ENCODE data around the gene RAB30. TPM values are rescaled to one million over a fixed set of nuclear protein-coding genes. Genes with fewer than 3 reads are reported as not detected.
"Not testable (repeated sequence)": the region's sequence is repeated elsewhere in the genome, so short reads cannot be mapped to it uniquely, and the experiment has no call there.

The RAB30 gene
- total RNA-seq, 1 donor from 2014 or later, result 8.8 TPM

GRCh38 chr11:83012168-83013067 lies 59.3 kb downstream of the RAB30 start:
- DNase-seq (ENCODE audit: low spot score) (no peak), ATAC-seq (no peak)

DNA sequence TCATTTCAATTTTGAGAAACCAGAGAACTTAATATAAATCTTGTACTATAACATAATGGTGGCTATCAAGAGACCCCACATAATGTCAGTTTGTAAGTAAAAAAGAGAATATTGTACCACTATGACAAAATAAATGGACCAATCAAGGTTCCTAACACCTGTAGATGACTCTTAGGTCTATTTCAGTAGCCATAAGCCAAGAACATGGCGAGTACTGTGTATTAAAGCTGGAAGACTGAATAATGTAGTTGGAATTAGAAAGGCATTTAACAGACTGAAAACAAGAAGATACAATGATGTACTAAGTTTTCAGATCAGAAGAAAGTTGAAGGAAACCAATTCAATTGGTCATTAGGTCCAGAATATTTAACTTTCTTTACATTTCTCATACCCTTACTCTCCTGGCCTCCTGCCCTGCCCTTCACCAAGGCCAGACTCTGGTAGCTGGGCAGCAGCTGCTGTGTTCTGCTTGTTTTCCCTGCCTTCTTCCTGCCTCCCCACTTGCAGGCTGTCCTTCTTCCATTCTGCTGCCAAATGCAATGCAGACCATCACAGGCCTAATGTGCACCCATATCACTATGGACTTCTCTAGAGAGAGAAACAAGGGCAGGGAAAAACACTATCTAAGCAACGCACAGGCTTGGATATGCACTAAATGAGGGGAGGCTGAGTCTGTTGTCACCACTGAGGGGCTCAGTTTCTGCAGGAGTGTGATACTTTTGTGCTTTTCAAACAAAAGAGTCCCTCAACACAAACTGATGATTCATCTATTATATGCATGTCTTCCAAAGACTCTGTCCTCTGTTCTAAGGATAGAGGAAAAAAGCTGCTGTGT lies 60.1 kb downstream of the RAB30 start:
- ATAC-seq, result no peak

DNA sequence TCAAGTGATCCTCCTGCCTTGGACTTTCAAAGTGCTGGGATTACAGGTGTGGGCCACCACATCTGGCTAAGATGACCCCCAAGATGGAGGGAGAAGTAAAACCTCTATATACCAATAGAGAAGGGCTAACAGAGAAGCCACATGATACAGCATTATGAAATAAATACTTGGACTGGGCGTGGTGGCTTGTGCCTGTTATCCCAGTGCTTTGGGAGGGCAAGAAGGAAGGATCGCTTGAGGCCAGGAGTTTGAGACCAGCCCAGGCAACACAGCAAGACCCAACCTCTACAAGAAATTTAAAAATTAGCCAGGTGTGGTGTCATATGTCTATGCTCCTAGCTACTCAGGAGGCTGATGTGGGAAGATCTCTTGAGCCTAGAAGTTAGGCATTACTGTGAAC lies 61.7 kb downstream of the RAB30 start:
- no peak for DNase-seq (ENCODE audit: low spot score)

More for the DNA sequence above, 60.1 kb downstream of the RAB30 start:
- no peak for DNase-seq (ENCODE audit: low spot score)

DNA sequence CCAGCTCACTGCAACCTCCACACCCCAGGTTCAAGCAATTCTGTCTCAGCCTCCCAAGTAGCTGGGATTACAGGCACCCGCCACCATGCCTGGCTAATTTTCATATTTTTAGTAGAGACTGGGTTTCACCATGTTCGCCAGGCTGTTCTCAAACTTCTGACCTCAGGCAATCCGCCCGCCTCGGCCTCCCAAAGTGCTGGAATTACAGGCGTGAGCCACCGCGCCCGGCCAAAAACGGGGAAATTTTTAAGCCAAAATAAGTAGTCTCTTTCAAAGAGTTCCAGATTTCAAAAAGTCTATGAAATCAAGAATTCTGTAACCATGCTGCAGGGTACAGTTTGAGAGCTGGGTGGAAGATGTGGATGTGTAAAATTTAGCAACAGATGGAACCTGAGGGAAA lies 62.6 kb downstream of the RAB30 start:
- DNase-seq (ENCODE audit: low spot score); ATAC-seq: not testable (repeated sequence)

More for the DNA sequence above, 61.7 kb downstream of the RAB30 start:
- ATAC-seq, result no peak

DNA sequence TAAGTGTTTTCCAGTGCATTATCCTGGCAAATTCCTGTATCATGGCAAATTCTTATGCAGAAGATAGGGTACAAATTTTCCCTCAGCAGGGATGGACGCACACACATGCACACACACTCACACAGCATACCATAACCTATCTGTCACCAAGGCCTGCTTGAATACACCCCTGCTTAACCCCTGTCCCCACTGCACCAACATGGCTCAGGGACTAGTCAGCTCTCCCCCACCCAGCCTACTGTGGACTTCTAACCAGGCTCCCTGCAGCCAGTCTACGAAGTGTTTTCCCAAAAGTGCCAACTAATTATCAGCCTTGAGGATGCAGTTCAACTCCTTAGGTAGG lies 63.1 kb downstream of the RAB30 start:
- DNase-seq (ENCODE audit: low spot score), result no peak
- no peak for ATAC-seq

DNA sequence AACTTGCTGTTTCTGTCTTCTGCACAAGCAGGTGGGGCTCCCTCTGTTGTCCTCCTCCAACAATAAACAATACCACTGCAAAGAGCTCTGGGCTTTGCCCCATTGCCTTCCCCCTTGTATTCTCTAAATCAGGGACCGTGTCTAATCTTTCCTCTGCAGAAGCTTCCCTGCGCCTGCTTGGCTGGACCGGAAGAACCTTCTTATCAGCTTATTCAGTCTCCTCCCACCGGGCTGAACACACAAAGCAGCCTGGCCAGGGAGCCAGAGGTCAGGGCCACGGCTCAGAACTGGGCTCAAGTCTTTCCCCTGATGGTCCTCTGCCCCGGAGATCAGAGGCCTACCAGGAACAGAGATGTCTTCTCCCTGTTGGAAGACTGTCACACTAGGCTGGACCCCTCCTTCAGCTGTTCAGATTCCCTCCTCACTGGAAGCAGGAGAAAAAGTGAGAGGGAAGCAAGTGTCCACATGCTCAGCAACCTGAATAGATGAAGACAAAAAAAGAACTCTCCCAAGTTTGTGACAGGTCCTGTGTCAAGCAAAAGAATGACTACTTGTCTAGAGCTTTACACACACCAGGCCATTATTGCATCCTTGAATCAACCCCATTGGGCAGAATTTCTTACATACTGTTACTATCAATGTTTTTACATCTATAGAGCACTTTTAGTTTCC lies 63.7 kb downstream of the RAB30 start:
- ATAC-seq (peak; percentile 94), DNase-seq (ENCODE audit: low spot score) (peak; percentile 79)

DNA sequence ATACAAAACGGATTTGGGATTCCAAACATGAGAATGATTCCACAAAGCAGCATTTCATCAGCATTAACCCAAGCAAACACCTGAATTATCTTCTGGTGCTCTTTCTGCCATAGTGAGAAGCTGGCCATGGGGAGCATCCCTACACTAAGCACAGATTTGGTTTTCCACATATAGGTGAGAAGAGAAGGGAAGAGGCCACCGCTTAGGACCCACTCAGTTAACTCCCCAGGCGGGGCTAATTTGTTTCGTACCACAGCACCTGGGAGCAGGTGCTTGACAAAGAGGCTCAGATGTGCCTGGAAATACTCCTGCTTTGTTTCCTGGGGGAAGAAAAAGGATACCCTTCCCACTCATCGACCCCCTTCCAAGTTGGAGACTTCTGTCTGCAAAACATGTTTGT lies 64.2 kb downstream of the RAB30 start:
- no peak for DNase-seq (ENCODE audit: low spot score)
- ATAC-seq, result peak; percentile 6

DNA sequence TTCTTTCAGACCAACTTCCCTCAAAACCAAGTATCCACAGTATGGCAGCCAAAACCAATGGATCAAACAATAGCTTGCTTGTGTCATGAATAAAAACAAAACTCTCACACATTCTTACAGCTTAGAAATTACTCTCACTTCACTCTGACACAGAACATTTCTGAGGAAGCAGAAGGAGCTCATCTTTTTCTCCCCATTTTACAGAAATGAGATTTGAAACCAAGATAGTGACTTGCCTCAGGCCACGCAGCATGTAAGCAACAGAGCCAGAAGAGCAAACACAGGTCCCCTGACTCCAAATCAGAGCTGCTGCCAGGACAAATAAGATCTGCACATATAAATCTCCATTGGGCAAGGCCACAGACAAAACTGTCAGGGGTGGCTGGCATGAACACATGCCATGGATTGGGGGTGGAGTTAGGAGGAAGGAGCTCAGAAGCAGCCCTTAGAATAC lies 64.8 kb downstream of the RAB30 start:
- DNase-seq (ENCODE audit: low spot score) (peak; percentile 60), ATAC-seq (peak; percentile 79)

GRCh38 chr11:83004746-83005556 lies 66.7 kb downstream of the RAB30 start:
- DNase-seq (ENCODE audit: low spot score), result no peak

DNA sequence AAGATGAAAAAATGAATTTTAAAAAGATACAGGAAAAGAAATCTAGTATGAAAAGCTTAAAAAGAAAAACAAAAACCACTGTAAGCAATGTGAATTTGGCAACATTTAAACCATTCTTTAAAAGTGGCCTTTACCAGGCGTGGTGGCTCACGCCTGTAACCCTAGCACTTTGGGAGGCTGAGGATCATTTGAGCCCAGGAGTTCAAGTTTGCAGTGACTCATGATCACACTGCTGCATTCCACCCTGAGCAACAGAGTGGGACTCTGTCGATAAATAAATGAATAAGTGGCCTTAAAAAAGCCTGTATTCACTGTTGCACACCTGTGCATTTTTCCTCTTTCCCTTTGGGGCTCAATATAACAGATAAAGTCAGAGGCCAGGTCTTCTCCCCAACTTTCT lies 69.2 kb downstream of the RAB30 start:
- ATAC-seq (no peak), DNase-seq (ENCODE audit: low spot score) (no peak)

More at GRCh38 chr11:83004746-83005556, 66.7 kb downstream of the RAB30 start:
- no peak for ATAC-seq

DNA sequence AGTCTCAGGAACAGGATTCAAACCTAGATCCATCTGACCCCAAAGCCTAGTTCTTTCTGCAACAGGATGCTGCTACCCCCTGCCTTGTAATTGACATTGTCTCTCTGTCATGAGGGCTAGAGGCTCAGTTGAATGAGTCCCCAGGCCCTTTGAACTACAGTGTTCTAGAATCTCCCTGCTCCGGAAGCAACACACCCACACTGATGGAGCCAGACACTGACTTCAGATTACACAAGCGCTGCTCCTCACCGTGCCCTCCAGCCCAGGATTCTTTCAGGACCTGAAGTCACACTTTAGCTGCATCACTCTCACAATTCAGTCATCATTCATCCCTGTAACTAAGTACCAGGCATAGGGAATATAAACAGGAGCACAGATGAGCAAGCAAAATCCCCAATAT lies 69.6 kb downstream of the RAB30 start:
- ATAC-seq (peak; percentile 65), DNase-seq (ENCODE audit: low spot score) (no peak)

- DNase-seq (ENCODE audit: low spot score) (no peak), ATAC-seq (no peak)
Observed at GRCh38 chr11:83000381-83000780, 71.3 kb downstream of the RAB30 start.

- no peak for ATAC-seq
- DNase-seq (ENCODE audit: low spot score), result no peak
Observed at GRCh38 chr11:82999232-82999631, 72.5 kb downstream of the RAB30 start.

GRCh38 chr11:82998697-82999096 lies 73.0 kb downstream of the RAB30 start:
- no peak for ATAC-seq
- no peak for DNase-seq (ENCODE audit: low spot score)

DNA sequence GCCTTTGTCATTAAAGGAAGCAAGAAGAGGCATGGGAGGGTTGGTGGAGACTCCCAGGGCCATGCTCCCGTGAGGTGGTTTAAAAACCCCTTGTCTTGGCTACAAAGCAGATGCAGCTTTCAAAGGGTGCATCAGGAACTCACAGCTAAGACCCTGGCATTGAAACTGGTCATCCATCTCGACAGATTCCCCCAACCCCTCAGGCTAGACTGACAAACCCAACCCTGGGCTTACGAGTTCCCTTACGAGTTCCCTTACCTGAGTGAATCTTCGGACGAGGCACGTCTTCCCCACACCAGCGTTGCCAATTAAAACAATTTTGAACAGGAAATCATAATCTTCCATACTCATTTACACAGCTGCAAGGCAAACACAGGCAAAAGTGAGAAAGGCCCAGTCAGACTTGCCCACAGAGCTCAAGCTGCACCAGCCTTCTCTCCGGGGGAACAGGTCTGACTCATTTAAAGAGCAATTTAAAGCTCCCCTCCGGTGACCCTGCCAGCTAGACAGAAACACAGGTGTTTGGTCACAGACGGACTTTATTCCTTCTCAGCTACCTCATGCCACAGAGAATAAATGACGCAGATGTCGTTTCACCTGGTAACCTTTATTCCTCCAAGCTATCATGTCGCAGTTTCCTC lies 74.6 kb downstream of the RAB30 start:
- ATAC-seq, result no peak
- no peak for DNase-seq (ENCODE audit: low spot score)

- no peak for DNase-seq (ENCODE audit: low spot score)
- no peak for ATAC-seq
Observed at GRCh38 chr11:82995754-82996398, 75.8 kb downstream of the RAB30 start.

- ATAC-seq, result no peak
- DNase-seq (ENCODE audit: low spot score), result no peak
Observed at GRCh38 chr11:82995235-82995634, 76.5 kb downstream of the RAB30 start.

DNA sequence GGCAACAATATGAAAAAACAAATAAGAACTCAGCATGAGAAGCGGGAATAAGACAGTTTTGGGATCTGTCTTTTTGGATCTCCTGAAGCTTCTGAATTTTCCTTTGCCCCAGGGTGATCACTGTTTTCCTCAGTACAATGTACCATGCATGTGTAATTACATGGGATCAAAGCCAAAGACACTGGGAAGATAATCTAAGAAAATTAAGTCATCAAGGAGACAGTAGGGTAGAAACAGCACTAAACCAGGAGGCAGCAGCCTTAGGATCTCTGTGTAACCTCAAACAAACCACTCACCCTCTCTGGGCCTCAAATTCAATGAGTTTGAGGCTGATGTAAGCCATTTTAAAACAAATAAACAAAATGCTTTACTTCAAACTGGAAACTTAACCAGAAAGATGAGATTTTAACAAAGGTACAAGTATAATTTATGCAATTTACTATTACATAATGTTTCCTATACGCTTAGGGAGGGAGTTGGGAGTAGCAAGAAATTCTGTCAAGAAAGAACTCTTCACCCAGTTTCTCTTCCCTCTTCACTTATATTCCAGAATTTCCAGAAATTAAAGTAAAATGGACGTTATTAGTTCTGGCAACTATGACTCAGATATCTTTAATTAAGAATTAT lies 77.0 kb downstream of the RAB30 start:
- no peak for ATAC-seq
- no peak for DNase-seq (ENCODE audit: low spot score)

DNA sequence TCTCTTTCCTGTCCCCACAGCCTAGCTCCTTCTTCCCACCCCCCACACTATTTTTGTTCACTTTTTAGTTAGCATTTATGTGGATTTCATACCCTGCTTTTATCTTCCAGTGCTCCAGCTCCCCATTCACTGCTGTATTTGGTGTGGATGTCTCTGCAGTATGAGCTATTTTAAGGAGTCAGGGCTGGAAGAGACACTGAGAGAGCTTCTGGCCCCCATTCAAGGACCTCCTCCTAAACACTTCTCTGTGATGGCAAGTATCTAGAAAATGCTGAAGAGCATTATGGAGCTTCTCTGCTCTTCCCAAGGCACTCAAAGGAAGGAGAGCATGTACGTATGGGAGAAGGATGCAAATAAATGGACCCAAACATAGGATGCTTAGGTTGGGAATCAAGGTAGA lies 79.5 kb downstream of the RAB30 start:
- no peak for ATAC-seq
- DNase-seq (ENCODE audit: low spot score), result no peak

Measured in left lobe of liver (tissue), 2 donors.